ENCODE results near the gene ATP2C1. TPM values are rescaled to one million over a fixed set of nuclear protein-coding genes. Genes with fewer than 3 reads are reported as not detected.

ATP2C1 gene
- total RNA-seq, 2 experiments from 2014 or later = 46.4 to 46.8 TPM

GRCh38 chr3:130990282-130990681, 96.4 kb downstream of the ATP2C1 start:
- ChIA-PET POLR2A (no interaction called here), CTCF (no interaction called here)
- H3K4me3 Mint-ChIP-seq = no peak overlapping the region
- intact Hi-C loops (cut with micrococcal nuclease) = no loop called here
- no peak for ATAC-seq
- no peak for DNase-seq
- TF ChIP-seq, protein P1, sequence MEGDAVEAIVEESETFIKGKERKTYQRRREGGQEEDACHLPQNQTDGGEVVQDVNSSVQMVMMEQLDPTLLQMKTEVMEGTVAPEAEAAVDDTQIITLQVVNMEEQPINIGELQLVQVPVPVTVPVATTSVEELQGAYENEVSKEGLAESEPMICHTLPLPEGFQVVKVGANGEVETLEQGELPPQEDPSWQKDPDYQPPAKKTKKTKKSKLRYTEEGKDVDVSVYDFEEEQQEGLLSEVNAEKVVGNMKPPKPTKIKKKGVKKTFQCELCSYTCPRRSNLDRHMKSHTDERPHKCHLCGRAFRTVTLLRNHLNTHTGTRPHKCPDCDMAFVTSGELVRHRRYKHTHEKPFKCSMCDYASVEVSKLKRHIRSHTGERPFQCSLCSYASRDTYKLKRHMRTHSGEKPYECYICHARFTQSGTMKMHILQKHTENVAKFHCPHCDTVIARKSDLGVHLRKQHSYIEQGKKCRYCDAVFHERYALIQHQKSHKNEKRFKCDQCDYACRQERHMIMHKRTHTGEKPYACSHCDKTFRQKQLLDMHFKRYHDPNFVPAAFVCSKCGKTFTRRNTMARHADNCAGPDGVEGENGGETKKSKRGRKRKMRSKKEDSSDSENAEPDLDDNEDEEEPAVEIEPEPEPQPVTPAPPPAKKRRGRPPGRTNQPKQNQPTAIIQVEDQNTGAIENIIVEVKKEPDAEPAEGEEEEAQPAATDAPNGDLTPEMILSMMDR (IDR thresholded peaks at IDR 0.05) = no peak
- no peaks in the 10 kb centered on the region for H3K9me3 Mint-ChIP-seq
- H3K36me3 Mint-ChIP-seq (ENCODE audit: low read depth) = peaks cover 17% of the 10 kb centered on the region
- H3K27me3 Mint-ChIP-seq = no peaks in the 10 kb centered on the region
- H3K27ac Mint-ChIP-seq = no peak overlapping the region
- H3K4me1 Mint-ChIP-seq (ENCODE audit: low read depth) = no peaks in the 10 kb centered on the region

DNA sequence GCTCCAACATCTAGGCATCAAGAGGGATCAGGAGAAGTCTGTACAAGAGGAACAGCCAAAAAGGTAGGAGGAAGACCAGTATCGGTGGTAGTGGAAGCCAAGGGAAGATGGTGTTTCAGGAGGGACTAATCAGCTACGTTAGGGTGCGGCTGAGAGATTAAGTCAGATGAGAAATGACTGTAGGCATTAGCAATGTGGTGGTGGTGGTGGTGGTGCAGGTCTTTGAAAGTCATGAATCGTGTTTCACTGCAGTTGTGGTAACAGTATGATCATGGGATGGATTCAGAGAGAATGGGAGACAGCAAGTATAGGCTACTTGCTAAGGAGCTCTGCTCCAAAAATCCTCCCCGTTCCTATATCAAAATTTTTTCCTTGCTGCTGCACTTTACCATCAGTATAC, 97.2 kb downstream of the ATP2C1 start:
- intact Hi-C loops (cut with micrococcal nuclease) = no loop called here
- ChIA-PET POLR2A (interaction anchor here (0.5 kb wide), 1 partner anchor 261 kb away, joined by 3 read pairs; no protein-coding TSS in a partner anchor), CTCF (no interaction called here)
- no peak for ATAC-seq
- H3K4me1 Mint-ChIP-seq (ENCODE audit: low read depth) = no peaks in the 10 kb centered on the region
- TF ChIP-seq, protein P1 (IDR thresholded peaks at IDR 0.05) = no peak
- no peaks in the 10 kb centered on the region for H3K9me3 Mint-ChIP-seq
- H3K4me3 Mint-ChIP-seq = no peak overlapping the region
- no peaks in the 10 kb centered on the region for H3K27me3 Mint-ChIP-seq
- DNase-seq = no peak
- H3K27ac Mint-ChIP-seq = no peak overlapping the region
- peaks cover 17% of the 10 kb centered on the region for H3K36me3 Mint-ChIP-seq (ENCODE audit: low read depth)

DNA sequence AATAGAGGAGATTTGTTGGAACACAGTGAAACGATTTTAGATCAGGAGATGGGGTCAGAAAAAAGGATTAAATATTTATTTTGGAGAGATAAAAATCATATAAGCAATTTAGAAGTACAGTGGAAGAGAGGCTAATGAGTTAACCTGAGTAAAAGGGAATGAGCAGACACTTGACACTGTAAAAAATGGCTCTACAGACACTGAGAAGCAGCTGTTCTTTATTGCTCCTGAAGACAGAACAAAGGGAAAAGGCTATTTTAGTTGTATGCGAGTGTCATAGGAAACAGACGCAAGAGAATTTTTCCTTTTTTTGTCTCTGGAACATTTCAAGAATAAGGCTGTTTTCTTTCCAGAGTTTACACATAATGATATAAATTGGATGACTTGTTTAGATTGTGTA, 98.5 kb downstream of the ATP2C1 start:
- ChIA-PET POLR2A (no interaction called here), CTCF (no interaction called here)
- H3K9me3 Mint-ChIP-seq = no peaks in the 10 kb centered on the region
- intact Hi-C loops (cut with micrococcal nuclease) = no loop called here
- no peaks in the 10 kb centered on the region for H3K4me1 Mint-ChIP-seq (ENCODE audit: low read depth)
- H3K27ac Mint-ChIP-seq = no peak overlapping the region
- no peak for DNase-seq
- ATAC-seq = no peak
- TF ChIP-seq, protein P1 (IDR thresholded peaks at IDR 0.05) = no peak
- H3K27me3 Mint-ChIP-seq = no peaks in the 10 kb centered on the region
- peaks cover 18% of the 10 kb centered on the region for H3K36me3 Mint-ChIP-seq (ENCODE audit: low read depth)
- H3K4me3 Mint-ChIP-seq = no peak overlapping the region

GRCh38 chr3:130997289-130997688, 103.4 kb downstream of the ATP2C1 start:
- Mint-ChIP-seq H3K9me3 (no peaks in the 10 kb centered on the region), H3K4me1 (ENCODE audit: low read depth) (no peaks in the 10 kb centered on the region), H3K27me3 (no peaks in the 10 kb centered on the region), H3K4me3 (no peak overlapping the region), H3K27ac (no peak overlapping the region), H3K36me3 (ENCODE audit: low read depth) (peaks cover 20% of the 10 kb centered on the region)
- ATAC-seq (no peak), DNase-seq (no peak)
- TF ChIP-seq, protein P1 (IDR thresholded peaks at IDR 0.05) = no peak
- intact Hi-C loops (cut with micrococcal nuclease) = no loop called here
- POLR2A ChIA-PET = no interaction called here
- CTCF ChIA-PET = no interaction called here

DNA sequence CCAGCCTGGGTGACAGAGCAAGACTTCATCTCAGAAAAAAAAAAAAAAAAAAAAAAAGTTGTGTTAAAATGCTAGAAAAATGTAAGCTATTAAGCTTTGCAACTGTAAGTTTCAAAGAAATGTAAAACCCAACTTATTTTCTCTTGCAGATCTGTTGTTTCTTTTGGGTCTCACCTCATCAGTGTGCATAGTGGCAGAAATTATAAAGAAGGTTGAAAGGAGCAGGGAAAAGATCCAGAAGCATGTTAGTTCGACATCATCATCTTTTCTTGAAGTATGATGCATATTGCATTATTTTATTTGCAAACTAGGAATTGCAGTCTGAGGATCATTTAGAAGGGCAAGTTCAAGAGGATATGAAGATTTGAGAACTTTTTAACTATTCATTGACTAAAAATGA, 107.2 kb downstream of the ATP2C1 start:
- no peak for DNase-seq
- intact Hi-C loops (cut with micrococcal nuclease) = no loop called here
- TF ChIP-seq, protein P1 (IDR thresholded peaks at IDR 0.05) = no peak
- ChIA-PET CTCF (interaction anchor here (1.0 kb wide), 1 partner anchor 10 kb away, joined by 3 read pairs; no protein-coding TSS in a partner anchor), POLR2A (no interaction called here)
- Mint-ChIP-seq H3K27ac (no peak overlapping the region), H3K4me3 (no peak overlapping the region), H3K27me3 (no peaks in the 10 kb centered on the region), H3K36me3 (ENCODE audit: low read depth) (peaks cover 31% of the 10 kb centered on the region), H3K9me3 (no peaks in the 10 kb centered on the region), H3K4me1 (ENCODE audit: low read depth) (peaks cover 13% of the 10 kb centered on the region)
- ATAC-seq = no peak

Measured in activated CD8-positive, alpha-beta T cell treated with anti-CD3 and anti-CD28 coated beads for 36 hours (primary cell).